ENCODE data around the gene RHOT1. TPM values are rescaled to one million over a fixed set of nuclear protein-coding genes. Genes with fewer than 3 reads are reported as not detected.
"Not testable (repeated sequence)": the region's sequence is repeated elsewhere in the genome, so short reads cannot be mapped to it uniquely, and the experiment has no call there.

The RHOT1 gene
- 44.7 TPM for polyA plus RNA-seq (2012; ENCODE audit: insufficient read depth, insufficient read length)

DNA sequence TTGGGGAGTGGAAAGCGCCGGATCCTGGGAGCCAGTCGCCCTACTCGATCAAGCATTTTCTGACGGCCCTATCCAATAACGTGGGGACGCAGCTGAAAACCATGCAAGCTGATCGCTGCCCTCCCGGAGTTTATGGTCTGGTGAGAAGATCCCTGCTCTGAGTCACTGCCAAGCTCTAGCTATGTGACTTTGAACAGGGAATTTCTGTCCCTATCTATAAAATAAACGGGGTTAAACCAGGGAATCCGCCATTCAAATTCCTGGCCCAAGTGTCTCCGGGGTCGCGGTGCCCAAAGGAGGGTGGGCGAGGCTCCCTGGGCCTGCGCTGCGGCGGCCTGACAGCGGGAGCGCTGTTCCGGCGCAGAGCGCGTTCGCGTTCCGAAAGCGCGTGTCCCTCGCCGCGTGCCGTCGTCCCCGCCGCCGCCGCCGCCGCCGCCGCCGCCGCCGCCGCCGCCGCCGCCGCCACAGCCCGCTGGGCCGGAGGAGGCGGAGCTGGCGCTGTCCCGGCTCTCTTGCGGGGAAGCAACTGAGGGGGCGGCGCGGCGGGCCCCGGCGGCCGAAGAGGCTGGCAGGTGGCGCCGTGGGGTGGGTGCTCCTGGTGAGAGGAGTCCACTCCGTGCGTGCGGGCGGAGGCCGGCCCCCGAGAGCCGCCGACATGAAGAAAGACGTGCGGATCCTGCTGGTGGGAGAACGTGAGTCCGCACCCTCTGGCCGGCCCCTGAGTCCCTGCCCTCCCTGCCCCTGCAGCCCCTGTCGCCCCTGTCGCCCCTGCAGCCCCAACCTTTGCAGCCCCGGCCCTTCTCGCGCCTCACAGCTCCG lies at the start of gene RHOT1:
RHOT1 (plus strand) TSS at position 465 of the 819 bp plus-strand sequence; CDS start at position 656, 191 bp downstream.
- peak; percentile 63 for DNase-seq (ENCODE audit: low read depth, low spot score)
- H3K4me3 ChIP-seq (ENCODE audit: low read length): peak within 1 kb of the TSS; percentile 65

DNA sequence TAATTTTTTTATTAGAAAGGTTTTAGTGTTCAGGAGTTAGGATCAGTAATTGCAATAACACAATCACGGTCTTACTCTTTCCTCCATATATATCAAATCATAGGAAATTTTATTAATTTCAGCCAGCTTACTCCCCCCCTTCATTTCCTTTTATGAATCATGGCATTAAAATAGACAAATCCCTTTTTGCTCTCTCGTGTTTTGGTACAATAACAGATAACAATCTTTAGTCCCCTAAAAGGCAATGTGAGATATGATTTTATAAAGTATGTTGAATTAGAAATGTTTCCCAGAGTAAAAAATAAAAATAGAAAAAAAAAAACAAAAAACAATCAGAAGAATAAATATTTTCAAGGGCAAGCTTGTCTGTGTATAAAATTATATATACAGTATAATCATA lies 42.6 kb upstream of the RHOT1 start:
- no peak for DNase-seq (ENCODE audit: low read depth, low spot score)
- no peak overlapping the region for H3K4me3 ChIP-seq (ENCODE audit: low read length)

DNA sequence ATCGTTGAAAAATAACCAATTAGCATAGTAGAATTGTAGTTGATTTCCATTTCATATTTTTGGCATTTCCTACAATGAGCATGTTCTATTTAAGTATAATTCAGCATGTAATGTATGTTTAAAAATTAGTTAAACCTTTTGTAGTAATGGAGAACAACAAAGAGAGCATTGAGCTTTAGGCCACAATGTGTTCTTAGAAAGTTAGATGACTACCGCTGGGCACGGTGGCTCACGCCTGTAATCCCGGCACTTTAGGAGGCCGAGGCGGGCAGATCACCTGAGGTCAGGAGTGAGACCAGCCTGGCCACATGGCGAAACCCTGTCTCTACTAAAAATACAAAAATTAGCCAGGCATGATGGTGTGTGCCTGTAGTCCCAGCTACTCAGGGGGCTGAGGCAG lies 42.0 kb upstream of the RHOT1 start:
- H3K4me3 ChIP-seq (ENCODE audit: low read length); DNase-seq (ENCODE audit: low read depth, low spot score): not testable (repeated sequence)

DNA sequence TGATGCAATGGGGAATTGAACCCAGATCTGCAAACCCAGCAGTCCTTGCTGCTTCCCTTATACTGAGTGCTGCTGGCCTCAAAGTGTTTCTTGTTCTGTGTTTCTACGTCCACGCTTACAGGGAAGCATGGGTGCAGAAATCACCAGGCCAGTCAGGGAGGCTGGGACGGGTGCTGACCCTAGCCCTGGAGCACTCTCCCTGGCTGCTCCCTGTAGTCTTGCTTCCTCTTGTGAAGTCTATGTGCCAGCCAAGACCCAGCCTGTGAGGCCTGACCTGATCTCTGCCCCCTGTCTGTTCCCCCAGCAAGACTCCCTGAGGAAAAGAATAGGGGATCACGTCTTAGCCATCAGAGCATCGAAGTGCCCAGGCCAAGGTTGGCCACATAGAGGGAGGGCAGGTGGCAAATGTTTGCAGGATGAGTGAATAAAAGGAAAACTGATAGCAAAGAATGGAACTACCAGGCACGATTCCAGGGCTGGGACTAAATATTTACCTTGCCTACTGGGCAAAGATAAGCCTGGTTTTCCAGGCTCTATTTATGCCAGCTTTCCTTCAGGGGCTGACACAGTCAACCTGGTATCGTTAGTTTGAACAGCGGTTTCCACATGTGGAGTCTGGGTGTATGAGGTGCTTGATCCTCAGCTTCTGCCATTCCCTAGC lies 41.2 kb upstream of the RHOT1 start:
- no peak overlapping the region for H3K4me3 ChIP-seq (ENCODE audit: low read length)
- no peak for DNase-seq (ENCODE audit: low read depth, low spot score)

DNA sequence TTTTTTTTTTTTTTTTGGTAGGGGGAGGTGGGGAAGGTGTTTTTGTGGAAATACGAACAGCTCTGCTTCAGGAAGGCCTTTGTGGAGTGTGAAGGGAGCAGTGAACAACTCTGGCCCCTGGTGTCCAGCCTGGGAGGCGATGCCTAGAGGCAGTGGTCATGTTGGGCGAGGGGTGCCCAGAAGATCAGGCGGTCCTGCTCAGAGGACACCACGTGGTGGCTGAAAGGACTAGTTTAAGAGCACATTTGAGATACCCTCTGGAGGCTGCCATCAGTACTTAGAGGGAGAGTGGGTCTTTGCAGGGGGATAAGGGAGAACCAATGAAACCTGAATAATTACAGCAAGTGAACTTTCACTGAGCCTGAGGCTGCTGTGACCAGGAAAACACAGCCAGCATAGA lies 40.1 kb upstream of the RHOT1 start:
- DNase-seq (ENCODE audit: low read depth, low spot score): no peak
- H3K4me3 ChIP-seq (ENCODE audit: low read length): no peak overlapping the region

DNA sequence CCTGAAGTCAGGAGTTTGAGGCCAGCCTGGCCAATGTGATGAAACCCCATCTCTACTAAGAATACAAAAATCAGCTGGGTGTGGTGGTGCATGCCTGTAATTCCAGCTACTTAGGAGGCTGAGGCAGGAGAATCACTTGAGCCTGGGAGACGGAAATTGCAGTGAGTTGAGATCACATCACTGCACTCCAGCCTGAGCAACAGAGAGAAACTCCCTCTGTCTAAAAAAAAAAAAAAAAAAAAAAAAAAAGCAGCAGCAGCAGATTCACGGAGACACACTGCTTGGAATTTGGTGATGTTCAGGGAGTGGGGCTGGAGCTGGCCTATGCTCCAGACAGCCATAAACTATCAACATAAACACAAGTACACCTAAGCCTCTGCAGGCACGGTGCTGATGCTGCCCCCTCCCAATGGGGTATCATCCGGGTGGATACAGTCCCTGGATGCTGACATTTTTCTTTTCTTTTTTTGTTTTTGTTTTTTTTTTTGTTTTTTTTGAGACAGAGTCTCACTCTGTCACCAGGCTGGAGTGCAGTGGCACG lies 39.6 kb upstream of the RHOT1 start:
- DNase-seq (ENCODE audit: low read depth, low spot score): no peak
- H3K4me3 ChIP-seq (ENCODE audit: low read length): no peak overlapping the region

DNA sequence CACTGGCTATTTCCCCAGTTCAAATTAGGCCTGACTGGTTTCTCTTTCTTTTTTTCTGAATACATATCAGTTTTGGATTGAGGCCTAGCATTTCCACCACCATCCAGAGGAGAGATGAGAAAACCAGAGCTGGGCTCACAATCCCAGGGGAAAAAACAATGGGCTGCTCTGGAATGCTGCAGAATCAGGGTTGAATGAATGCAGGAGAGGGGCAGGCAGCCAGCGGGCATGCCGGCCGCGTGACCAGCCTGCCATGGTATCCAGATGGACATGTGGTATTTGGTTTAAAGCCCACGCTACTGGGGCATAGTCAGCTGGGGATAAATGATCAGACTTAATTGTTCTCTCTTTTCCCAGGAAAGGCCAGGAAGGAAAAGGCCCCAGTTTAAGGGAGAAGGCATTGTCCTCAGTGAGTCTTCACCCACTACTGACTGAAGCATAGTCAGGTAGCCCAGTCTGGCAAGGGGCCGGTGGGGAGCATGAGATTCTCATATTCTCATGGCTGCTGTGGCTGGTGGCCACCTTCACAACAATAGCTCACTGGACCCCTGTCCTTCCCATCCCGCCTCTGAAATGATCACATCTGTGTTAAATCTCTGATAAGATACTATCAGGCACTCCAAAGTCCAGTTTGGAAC lies 38.7 kb upstream of the RHOT1 start:
- no peak for DNase-seq (ENCODE audit: low read depth, low spot score)
- H3K4me3 ChIP-seq (ENCODE audit: low read length): no peak overlapping the region

DNA sequence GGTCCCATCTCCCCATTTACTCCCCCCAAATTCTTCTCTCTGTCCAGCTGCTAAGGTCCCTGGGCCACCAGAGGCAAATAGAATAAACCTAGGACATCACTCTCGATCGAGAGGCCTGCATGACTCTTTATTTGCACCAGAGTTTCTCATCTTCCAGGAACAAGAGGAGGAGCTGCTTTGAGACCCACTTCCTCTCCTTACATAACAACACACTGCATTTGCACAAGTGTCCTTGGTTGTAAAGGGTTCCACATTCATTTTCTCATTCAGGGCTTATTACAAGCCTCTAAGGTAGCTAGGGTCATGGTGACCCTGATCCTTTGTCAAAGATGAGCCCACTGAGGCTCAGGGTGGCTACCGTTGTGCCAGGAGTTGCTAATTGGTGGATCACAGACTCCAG lies 38.1 kb upstream of the RHOT1 start:
- DNase-seq (ENCODE audit: low read depth, low spot score): no peak
- no peak overlapping the region for H3K4me3 ChIP-seq (ENCODE audit: low read length)

DNA sequence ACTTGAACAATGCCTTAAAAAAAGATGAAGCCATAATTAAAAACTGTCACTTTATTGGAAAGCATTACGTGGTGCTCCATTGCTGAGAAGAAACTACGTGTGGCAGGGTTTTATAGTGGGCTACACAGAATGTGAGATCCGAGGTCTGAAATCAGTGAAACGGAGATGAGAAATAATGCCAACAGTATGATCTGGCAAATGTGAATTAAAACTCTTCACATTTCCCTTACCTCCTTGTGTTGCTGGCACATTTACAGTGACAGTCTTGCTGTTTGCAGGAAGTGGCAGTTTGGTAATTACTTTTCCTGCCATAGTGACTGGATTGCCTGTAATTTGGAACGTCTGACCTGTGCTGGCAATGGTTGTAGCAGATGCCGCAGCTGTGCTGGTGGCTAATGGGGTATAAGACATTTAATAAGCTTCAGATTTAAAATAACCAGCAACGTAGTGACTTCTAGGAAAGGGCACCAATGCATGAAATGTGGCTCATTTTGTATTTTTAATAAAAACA lies 35.8 kb upstream of the RHOT1 start:
- H3K4me3 ChIP-seq (ENCODE audit: low read length); DNase-seq (ENCODE audit: low read depth, low spot score): not testable (repeated sequence)

DNA sequence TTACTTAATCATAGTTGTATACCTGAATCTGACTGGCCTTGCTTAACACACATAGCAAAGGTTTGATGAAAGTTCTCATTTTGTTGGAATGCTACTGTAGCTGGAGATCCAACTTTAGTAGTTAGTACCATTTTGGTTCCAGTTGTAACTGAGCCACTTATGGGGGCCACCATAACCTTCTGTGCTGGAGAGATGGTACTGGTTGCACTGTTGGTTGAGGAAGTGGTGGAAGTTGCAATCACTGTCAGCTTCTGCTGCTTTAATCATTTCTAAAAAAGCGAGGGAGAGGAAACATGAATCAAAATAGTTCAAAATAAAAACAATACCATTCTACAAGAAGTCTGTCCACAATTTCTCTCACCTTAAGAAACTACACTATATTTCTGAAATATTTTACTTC lies 35.1 kb upstream of the RHOT1 start:
- not testable (repeated sequence) for DNase-seq (ENCODE audit: low read depth, low spot score); H3K4me3 ChIP-seq (ENCODE audit: low read length)

DNA sequence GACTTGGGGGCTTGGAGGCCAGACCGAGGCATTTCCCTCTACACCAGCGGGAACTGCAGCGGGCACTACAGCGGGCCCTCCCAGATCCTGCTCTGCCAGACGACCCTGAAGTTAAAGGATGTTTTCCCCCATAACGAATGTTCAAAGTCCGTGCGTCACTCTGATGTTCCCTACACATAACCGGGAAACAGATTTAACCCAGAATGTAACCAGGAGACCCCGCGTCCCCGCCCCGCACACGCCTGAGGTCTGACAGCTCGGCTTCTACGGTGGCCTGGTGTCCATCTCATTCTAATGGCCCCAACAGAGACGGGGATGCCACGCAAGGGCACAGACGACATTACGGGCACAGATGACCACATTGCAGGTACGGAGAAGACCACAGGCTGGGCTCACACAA lies 31.7 kb upstream of the RHOT1 start:
- H3K4me3 ChIP-seq (ENCODE audit: low read length): no peak overlapping the region
- no peak for DNase-seq (ENCODE audit: low read depth, low spot score)

DNA sequence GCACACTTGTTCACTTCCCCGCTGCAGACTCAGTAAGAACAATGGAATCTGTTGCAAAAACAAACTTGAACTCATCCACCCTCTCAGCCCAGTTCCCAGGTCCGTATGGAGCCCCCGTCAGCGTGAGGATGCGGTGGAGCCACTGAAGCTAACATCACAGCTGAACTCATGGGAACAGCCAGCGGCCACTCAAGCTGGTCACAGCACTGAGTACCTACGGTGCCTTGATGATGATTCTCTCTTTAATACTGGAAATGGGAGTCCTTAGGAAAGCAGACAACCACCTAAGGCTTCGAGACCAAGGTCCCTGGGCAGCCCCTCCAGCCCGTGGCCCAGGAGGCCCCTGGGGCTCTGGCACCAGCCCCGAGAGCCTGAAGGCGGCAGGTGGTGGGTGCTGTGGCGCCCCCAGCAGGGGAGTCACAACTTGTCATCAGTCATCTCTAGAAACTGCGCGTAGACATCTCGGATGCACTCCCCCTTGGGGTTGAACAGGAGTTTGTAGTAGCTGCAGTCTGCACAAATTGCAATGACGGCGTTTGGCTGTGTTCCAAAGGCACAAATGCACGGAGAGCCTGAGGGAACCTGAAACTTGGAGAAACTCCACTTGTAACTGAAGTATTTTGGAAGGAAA lies 31.0 kb upstream of the RHOT1 start:
- DNase-seq (ENCODE audit: low read depth, low spot score): peak; percentile 38
- no peak overlapping the region for H3K4me3 ChIP-seq (ENCODE audit: low read length)

DNA sequence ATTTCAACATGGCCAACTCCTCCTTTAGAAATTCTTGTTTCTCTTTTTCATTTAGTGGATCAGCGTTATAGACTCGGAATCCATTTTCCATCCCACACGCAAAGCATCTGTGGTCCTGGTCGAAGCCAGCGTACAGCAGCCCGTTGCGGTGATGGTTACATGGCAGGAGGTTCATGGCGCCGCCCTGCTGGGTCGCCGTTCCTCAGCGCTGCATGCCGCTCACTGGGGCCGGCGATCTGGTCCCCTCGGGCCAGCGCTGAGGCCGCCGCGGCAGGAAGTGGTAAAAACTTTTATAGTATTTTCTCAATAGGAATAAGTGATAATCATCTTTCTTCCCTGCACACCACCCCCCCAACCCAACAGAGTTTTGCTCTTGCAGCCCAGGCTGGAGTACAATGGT lies 29.9 kb upstream of the RHOT1 start:
- DNase-seq (ENCODE audit: low read depth, low spot score): no peak
- H3K4me3 ChIP-seq (ENCODE audit: low read length): no peak overlapping the region

DNA sequence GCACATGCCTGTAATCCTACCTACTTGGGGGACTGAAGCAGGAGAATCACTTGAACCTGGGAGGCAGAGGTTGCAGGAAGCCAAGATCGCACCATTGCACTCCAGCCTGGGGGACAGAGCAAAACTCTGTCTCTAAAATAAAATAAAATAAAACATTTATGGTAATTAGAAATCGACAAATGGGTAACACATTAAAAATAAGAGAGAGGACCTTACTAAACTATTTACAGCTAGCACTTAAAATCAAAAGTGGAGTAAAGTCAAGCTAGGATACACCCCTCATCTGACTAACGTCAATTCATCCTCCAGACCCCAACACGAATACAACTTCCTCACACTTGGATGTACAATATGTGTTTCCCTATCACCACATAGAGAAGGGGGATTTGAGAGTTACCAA lies 27.8 kb upstream of the RHOT1 start:
- DNase-seq (ENCODE audit: low read depth, low spot score): no peak
- no peak overlapping the region for H3K4me3 ChIP-seq (ENCODE audit: low read length)

DNA sequence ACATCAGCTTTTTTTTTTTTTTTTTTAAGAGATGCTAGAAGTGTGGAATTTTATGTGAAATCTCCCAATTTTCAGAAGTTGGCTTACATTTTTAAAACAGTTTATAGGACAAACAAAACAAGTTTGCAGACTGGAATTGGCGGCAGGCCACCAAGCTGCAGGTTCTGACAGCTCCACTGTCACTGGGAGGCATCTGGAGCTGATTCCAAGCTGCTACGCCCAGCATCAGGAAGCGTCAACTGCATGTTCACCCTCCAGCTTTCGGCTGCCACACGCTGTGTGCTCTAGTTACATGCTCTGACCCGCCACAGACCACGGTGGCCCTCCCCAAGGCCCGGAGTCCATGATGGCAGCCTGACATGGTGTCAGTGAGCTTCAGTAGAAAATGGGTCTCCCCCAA lies 26.8 kb upstream of the RHOT1 start:
- not testable (repeated sequence) for DNase-seq (ENCODE audit: low read depth, low spot score); H3K4me3 ChIP-seq (ENCODE audit: low read length)

DNA sequence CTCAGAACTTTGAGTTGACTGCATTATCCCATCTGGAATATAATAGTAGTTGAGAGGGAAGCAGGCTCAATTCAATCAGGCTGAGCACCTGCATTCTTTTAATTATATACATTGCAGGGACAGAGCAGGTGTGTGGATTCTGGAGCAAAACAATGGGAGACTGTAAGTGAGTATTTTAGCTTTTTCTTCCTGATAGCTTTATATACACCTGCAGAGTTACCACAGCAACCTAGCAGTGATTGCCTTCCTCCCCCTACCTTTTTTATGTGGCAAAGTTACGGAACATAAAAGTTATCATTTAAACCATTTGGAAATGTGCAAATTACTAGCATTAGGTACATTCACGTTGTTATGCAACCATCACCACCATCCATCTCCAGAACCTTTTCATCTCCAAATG lies 25.4 kb upstream of the RHOT1 start:
- no peak overlapping the region for H3K4me3 ChIP-seq (ENCODE audit: low read length)
- no peak for DNase-seq (ENCODE audit: low read depth, low spot score)

DNA sequence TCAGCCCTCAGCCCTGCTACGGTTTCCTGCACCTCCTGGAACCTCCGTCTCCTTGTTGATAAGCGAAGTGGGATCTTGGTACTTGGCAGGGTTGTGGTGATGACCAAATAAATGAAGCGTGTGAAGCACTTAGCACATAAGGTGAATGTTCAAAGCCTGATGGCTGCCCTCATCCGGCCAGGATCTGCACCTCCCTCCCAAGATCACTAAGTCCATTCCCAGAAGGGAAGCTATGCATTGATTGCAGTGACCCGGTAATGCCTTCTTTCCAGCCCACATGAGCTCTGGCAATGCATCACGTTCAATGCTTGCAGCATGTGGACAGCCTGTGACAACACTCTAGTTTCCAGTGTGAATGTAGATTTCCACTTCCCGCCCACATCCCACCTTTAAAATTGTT lies 24.9 kb upstream of the RHOT1 start:
- DNase-seq (ENCODE audit: low read depth, low spot score): no peak
- no peak overlapping the region for H3K4me3 ChIP-seq (ENCODE audit: low read length)

DNA sequence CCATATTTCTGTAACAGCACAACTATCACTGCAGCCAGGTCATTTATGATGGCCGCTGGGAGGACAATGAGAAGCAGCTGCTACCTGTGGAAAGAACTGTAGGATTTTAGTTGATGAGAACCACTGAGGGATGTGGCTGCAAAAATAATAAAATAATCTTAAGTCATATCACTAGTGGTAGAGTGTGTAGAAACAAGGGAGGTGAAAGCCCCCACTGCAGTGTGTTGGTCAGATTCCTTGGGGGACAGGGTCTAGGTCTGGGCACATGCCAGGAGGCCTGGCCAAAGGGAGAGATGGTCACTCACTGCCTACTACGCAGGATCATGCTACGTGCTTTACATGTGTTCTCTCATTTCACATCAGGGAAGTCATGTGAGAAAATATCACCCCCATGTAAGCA lies 24.2 kb upstream of the RHOT1 start:
- H3K4me3 ChIP-seq (ENCODE audit: low read length); DNase-seq (ENCODE audit: low read depth, low spot score): not testable (repeated sequence)

DNA sequence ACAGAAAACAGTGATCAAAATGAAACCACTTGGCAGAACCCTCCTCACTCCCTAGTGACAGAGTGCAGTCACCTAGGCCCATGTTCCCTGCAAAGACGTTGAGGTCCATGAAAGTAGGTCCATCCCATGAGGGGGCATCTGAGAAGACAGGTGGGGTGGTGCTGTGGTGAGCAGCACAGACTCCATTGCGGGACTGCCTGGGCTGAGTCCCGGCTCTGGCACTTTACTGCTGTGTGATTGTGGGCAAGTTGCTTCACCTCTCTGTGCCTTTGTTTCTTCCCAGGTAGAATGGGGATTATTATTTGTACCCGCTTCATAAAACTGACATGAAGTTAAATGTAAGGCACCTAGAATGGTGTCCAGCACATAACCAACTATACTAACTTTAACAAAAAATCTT lies 23.5 kb upstream of the RHOT1 start:
- DNase-seq (ENCODE audit: low read depth, low spot score): no peak
- no peak overlapping the region for H3K4me3 ChIP-seq (ENCODE audit: low read length)
